ENCODE results near the gene NECAB3. TPM values are rescaled to one million over a fixed set of nuclear protein-coding genes. Genes with fewer than 3 reads are reported as not detected.

The NECAB3 gene
- total and polyA plus RNA-seq, 2 of the 13 experiments (the other 11 are each of a cell fraction or from before 2014, with no cell fraction given), result 61.5 to 65.5 TPM

DNA sequence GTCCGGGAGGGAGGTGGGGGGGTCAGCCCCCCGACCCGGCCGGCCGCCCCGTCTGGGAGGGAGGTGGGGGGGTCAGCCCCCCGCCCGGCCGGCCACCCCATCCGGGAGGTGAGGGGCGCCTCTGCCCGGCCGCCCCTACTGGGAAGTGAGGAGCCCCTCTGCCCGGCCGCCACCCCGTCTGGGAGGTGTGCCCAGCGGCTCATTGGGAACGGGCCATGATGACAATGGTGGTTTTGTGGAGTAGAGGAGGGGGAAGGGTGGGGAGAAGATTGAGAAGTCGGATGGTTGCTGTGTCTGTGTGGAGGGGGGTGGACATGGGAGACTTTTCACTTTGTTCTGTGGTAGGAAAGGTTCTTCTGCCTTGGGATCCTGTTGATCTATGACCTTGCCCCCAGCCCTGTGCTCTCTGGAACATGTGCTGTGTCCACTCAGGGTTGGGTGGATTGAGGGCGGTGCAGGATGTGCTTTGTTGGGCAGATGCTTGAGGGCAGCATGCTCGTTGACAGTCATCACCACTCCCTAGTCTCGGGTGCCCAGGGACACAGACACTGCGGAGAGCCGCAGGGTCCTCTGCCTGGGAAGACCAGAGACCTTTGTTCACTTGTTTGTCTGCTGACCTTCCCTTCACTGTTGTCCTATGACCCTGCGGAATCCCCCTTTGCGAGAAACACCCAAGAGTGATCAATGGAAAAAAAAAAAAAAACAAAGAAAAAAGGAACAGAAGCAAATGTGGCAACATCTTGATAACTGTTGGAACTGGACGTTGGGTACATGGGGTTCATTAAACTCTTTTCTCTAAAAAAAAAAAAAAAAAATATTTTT, 27.6 kb upstream of the NECAB3 start (continued):
- peak; percentile 93 for TF ChIP-seq BCL6 (CRISPR knock-in tag; IDR thresholded peaks at IDR 0.05)
- peak; percentile 65; the same call in 1 of the 2 replicates for TF ChIP-seq ZNF724P (CRISPR knock-in tag; IDR thresholded peaks at IDR 0.05; ENCODE audit: borderline replicate concordance)
- TF ChIP-seq ZNF589 (CRISPR knock-in tag; conservative IDR thresholded peaks at IDR 0.05), result peak; percentile 96
- TF ChIP-seq ONECUT2 (CRISPR knock-in tag; IDR thresholded peaks at IDR 0.05), result peak; percentile 59; the same call in 1 of the 2 replicates
- TF ChIP-seq SALL1 (CRISPR knock-in tag; IDR thresholded peaks at IDR 0.05), result peak; percentile 99
- TF ChIP-seq NR2F6 (IDR thresholded peaks at IDR 0.05), result peak; percentile 91
- peak; percentile 97 for TF ChIP-seq NR2F6 (CRISPR knock-in tag; IDR thresholded peaks at IDR 0.05)
- TF ChIP-seq, protein P1, sequence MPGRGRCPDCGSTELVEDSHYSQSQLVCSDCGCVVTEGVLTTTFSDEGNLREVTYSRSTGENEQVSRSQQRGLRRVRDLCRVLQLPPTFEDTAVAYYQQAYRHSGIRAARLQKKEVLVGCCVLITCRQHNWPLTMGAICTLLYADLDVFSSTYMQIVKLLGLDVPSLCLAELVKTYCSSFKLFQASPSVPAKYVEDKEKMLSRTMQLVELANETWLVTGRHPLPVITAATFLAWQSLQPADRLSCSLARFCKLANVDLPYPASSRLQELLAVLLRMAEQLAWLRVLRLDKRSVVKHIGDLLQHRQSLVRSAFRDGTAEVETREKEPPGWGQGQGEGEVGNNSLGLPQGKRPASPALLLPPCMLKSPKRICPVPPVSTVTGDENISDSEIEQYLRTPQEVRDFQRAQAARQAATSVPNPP (CRISPR knock-in tag; IDR thresholded peaks at IDR 0.05), result 0 out of 2 replicates have a peak, but pooled peaks have one; percentile 22
- TF ChIP-seq ZNF451 (CRISPR knock-in tag; IDR thresholded peaks at IDR 0.05), result no peak
- TF ChIP-seq ZBTB39 (CRISPR knock-in tag; IDR thresholded peaks at IDR 0.05), result peak; percentile 81; the same call in 1 of the 2 replicates
- peak; percentile 95; the same call in 1 of the 2 replicates for TF ChIP-seq ZNF598 (CRISPR knock-in tag; IDR thresholded peaks at IDR 0.05; ENCODE audit: borderline replicate concordance)
- peak; percentile 31; the same call in 1 of the 2 replicates for TF ChIP-seq ZNF143 (CRISPR knock-in tag; IDR thresholded peaks at IDR 0.05)
- TF ChIP-seq HOXA3 (CRISPR knock-in tag; IDR thresholded peaks at IDR 0.05), result peak; percentile 90
- TF ChIP-seq ZNF101 (CRISPR knock-in tag; IDR thresholded peaks at IDR 0.05; ENCODE audit: borderline replicate concordance, low read depth), result 0 out of 2 replicates have a peak, but pooled peaks have one; percentile 47
- peak; percentile 81; the same call in 1 of the 2 replicates for TF ChIP-seq MLX (CRISPR knock-in tag; IDR thresholded peaks at IDR 0.05)
- peak; percentile 82 for TF ChIP-seq ERF (CRISPR knock-in tag; IDR thresholded peaks at IDR 0.05)
- TF ChIP-seq ZNF788 (CRISPR knock-in tag; IDR thresholded peaks at IDR 0.05; ENCODE audit: borderline replicate concordance), result peak; percentile 92; the same call in 1 of the 2 replicates
- TF ChIP-seq FOXK1 (CRISPR knock-in tag; IDR thresholded peaks at IDR 0.05; ENCODE audit: borderline replicate concordance, low read depth), result peak; percentile 89
- TF ChIP-seq ZNF260 (CRISPR knock-in tag; IDR thresholded peaks at IDR 0.05; ENCODE audit: borderline replicate concordance, low read depth), result no peak
- TF ChIP-seq NR1H2 (CRISPR knock-in tag; IDR thresholded peaks at IDR 0.05; ENCODE audit: borderline replicate concordance, low read depth), result 0 out of 2 replicates have a peak, but pooled peaks have one; percentile 20
- no peak for TF ChIP-seq CREBL2 (CRISPR knock-in tag; IDR thresholded peaks at IDR 0.05; ENCODE audit: borderline replicate concordance)
- peak; percentile 92 for TF ChIP-seq NR2F2 (IDR thresholded peaks at IDR 0.05; ENCODE audit: borderline replicate concordance, low read depth)
- no peak for TF ChIP-seq KMT2B (CRISPR knock-in tag; IDR thresholded peaks at IDR 0.05)
- TF ChIP-seq MAX (IDR thresholded peaks at IDR 0.05), result peak; percentile 95
- peak; percentile 44; the same call in 1 of the 2 replicates for TF ChIP-seq HHEX (CRISPR knock-in tag; IDR thresholded peaks at IDR 0.05)
- TF ChIP-seq XRCC5 (optimal IDR thresholded peaks at IDR 0.05; ENCODE audit: low read length), result no peak
- TF ChIP-seq CBFB (CRISPR knock-in tag; IDR thresholded peaks at IDR 0.05), result peak; percentile 57; the same call in 1 of the 2 replicates
